ENCODE results near the gene SLC25A22.

The SLC25A22 gene

GRCh38 chr11:742571-743201 is 55.4 kb downstream of the SLC25A22 start:
- DNase-seq: no peak

- DNase-seq: no peak
Measured at GRCh38 chr11:742156-742546, 55.9 kb downstream of the SLC25A22 start.
